Panc1 (cell line): ENCODE measurements around the gene C17orf50.

Source experiments
- POLR2AphosphoS5 ChIP-seq: IDR thresholded peaks from 2 replicates; pipeline ENCODE4 v1.6.1; 2012; ENCODE audit warnings: mild to moderate bottlenecking, low read depth, low read length, moderate library complexity
- SIN3A ChIP-seq: IDR thresholded peaks from 2 replicates; pipeline ENCODE4 v1.6.1; 2012; ENCODE audit warnings: low read depth, mild to moderate bottlenecking, low read length, moderate library complexity, borderline replicate concordance; ENCODE audit not compliant: insufficient read depth
- TCF7L2 ChIP-seq: IDR thresholded peaks from 2 replicates; pipeline ENCODE4 v1.6.1; 2011; ENCODE audit warnings: mild to moderate bottlenecking, low read depth, low read length, inconsistent platforms
- TF ChIP-seq, protein P1 (sequence below): fragments of 450-650 bp; IDR thresholded peaks from 2 replicates; pipeline ENCODE4 v1.5.1; 2017; ENCODE audit warnings: mild to moderate bottlenecking
- TF ChIP-seq, protein P2 (sequence below), 2 experiments: IDR thresholded peaks; 2 replicates each; pipeline ENCODE4 v1.6.1; 2011 to 2012; ENCODE audit warnings: low read depth in 2 of 2, control low read depth in 1 of 2, low read length in 1 of 2, mild to moderate bottlenecking in 1 of 2, moderate library complexity in 1 of 2; ENCODE audit not compliant: insufficient read depth in 1 of 2

DNA sequence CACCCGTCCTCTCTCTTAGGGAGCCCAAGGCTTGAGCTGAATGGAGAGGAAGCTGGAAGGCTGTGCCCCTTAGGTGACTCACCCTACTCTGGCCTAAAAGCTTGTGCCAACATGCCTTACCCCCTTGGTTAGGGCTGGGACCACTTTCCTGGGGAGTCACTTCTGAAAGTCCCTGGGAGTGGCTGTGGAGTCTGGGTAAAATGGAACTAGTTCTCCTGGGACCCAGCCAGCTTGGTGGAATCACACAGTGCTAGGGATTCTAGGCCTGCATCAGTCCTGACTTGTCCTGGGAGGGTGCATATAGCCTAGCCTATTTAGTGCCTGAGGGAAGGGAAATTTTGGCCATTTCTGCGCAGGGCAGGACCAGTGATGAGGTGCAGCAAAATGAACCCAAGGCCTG lies 24.2 kb downstream of the C17orf50 start:
- TF ChIP-seq, protein P1, sequence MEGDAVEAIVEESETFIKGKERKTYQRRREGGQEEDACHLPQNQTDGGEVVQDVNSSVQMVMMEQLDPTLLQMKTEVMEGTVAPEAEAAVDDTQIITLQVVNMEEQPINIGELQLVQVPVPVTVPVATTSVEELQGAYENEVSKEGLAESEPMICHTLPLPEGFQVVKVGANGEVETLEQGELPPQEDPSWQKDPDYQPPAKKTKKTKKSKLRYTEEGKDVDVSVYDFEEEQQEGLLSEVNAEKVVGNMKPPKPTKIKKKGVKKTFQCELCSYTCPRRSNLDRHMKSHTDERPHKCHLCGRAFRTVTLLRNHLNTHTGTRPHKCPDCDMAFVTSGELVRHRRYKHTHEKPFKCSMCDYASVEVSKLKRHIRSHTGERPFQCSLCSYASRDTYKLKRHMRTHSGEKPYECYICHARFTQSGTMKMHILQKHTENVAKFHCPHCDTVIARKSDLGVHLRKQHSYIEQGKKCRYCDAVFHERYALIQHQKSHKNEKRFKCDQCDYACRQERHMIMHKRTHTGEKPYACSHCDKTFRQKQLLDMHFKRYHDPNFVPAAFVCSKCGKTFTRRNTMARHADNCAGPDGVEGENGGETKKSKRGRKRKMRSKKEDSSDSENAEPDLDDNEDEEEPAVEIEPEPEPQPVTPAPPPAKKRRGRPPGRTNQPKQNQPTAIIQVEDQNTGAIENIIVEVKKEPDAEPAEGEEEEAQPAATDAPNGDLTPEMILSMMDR, result no peak
- TF ChIP-seq, protein P2, sequence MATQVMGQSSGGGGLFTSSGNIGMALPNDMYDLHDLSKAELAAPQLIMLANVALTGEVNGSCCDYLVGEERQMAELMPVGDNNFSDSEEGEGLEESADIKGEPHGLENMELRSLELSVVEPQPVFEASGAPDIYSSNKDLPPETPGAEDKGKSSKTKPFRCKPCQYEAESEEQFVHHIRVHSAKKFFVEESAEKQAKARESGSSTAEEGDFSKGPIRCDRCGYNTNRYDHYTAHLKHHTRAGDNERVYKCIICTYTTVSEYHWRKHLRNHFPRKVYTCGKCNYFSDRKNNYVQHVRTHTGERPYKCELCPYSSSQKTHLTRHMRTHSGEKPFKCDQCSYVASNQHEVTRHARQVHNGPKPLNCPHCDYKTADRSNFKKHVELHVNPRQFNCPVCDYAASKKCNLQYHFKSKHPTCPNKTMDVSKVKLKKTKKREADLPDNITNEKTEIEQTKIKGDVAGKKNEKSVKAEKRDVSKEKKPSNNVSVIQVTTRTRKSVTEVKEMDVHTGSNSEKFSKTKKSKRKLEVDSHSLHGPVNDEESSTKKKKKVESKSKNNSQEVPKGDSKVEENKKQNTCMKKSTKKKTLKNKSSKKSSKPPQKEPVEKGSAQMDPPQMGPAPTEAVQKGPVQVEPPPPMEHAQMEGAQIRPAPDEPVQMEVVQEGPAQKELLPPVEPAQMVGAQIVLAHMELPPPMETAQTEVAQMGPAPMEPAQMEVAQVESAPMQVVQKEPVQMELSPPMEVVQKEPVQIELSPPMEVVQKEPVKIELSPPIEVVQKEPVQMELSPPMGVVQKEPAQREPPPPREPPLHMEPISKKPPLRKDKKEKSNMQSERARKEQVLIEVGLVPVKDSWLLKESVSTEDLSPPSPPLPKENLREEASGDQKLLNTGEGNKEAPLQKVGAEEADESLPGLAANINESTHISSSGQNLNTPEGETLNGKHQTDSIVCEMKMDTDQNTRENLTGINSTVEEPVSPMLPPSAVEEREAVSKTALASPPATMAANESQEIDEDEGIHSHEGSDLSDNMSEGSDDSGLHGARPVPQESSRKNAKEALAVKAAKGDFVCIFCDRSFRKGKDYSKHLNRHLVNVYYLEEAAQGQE (IDR thresholded peaks at IDR 0.05; ENCODE audit: insufficient read depth in 1 of 2, low read depth in 2 of 2, low read length in 1 of 2), result no peak
- TF ChIP-seq POLR2AphosphoS5 (no peak), TCF7L2 (no peak), SIN3A (no peak)
